ENCODE data around the gene ONECUT3.

Gene ONECUT3

GRCh38 chr19:1814833-1815604 lies 61.7 kb downstream of the ONECUT3 start:
- no peak for DNase-seq (ENCODE audit: low read depth)

GRCh38 chr19:1815605-1816529 lies 62.6 kb downstream of the ONECUT3 start:
- no peak for DNase-seq (ENCODE audit: low read depth)

- no peak for DNase-seq (ENCODE audit: low read depth)
These were observed 63.4 kb downstream of the ONECUT3 start for GRCh38 chr19:1816530-1817298.

- DNase-seq (ENCODE audit: low read depth): no peak
These were observed 64.4 kb downstream of the ONECUT3 start for GRCh38 chr19:1817553-1818179.

- DNase-seq (ENCODE audit: low read depth): no peak
These were observed 65.4 kb downstream of the ONECUT3 start for GRCh38 chr19:1818549-1819195.

- no peak for DNase-seq (ENCODE audit: low read depth)
These were observed 66.3 kb downstream of the ONECUT3 start for GRCh38 chr19:1819341-1820255.

- no peak for DNase-seq (ENCODE audit: low read depth)
These were observed 68.9 kb downstream of the ONECUT3 start for GRCh38 chr19:1822210-1822609.

GRCh38 chr19:1823020-1823419 lies 69.7 kb downstream of the ONECUT3 start:
- no peak for DNase-seq (ENCODE audit: low read depth)

- no peak for DNase-seq (ENCODE audit: low read depth)
These were observed 70.4 kb downstream of the ONECUT3 start for GRCh38 chr19:1823539-1824251.

GRCh38 chr19:1824252-1824622 lies 70.9 kb downstream of the ONECUT3 start:
- DNase-seq (ENCODE audit: low read depth): no peak

- no peak for DNase-seq (ENCODE audit: low read depth)
These were observed 72.7 kb downstream of the ONECUT3 start for GRCh38 chr19:1825909-1826556.

- DNase-seq (ENCODE audit: low read depth): no peak
These were observed 73.5 kb downstream of the ONECUT3 start for GRCh38 chr19:1826557-1827521.

GRCh38 chr19:1827566-1828278 lies 74.4 kb downstream of the ONECUT3 start:
- no peak for DNase-seq (ENCODE audit: low read depth)

GRCh38 chr19:1828279-1829238 lies 75.3 kb downstream of the ONECUT3 start:
- no peak for DNase-seq (ENCODE audit: low read depth)

- DNase-seq (ENCODE audit: low read depth): no peak
These were observed 76.7 kb downstream of the ONECUT3 start for GRCh38 chr19:1829958-1830357.

GRCh38 chr19:1830568-1830967 lies 77.3 kb downstream of the ONECUT3 start:
- DNase-seq (ENCODE audit: low read depth): no peak

Data from GM04503 (cell line).